Measurements from ENCODE around the gene ZNF770.

DNA sequence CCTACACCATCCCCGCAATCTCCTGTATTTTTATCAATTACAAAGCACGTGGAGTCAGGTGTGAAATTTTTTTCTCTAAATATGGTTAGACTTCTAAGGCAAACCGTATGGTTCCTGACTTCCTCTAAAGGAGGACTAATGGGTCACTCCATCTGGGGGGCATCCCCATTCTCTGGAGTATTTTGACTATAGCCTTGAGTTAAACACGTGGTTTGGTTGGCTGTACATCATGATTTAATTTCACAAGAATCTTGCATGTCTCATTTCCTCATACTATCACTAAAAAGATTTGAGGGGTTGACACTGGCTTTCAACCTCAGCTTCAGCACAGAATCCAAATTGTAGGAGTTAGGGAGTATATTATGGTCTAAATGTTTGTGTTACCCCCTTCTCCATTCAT, 25.3 kb upstream of the ZNF770 start:
- TF ChIP-seq, protein P1, sequence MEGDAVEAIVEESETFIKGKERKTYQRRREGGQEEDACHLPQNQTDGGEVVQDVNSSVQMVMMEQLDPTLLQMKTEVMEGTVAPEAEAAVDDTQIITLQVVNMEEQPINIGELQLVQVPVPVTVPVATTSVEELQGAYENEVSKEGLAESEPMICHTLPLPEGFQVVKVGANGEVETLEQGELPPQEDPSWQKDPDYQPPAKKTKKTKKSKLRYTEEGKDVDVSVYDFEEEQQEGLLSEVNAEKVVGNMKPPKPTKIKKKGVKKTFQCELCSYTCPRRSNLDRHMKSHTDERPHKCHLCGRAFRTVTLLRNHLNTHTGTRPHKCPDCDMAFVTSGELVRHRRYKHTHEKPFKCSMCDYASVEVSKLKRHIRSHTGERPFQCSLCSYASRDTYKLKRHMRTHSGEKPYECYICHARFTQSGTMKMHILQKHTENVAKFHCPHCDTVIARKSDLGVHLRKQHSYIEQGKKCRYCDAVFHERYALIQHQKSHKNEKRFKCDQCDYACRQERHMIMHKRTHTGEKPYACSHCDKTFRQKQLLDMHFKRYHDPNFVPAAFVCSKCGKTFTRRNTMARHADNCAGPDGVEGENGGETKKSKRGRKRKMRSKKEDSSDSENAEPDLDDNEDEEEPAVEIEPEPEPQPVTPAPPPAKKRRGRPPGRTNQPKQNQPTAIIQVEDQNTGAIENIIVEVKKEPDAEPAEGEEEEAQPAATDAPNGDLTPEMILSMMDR (conservative IDR thresholded peaks at IDR 0.05; ENCODE audit: low read depth, low read length) = no peak
- no peak for TF ChIP-seq EZH2 (IDR thresholded peaks at IDR 0.05; ENCODE audit: low read length, unreplicated experiment)
- TF ChIP-seq EZH2phosphoT487 (IDR thresholded peaks at IDR 0.05; ENCODE audit: borderline replicate concordance, low read length) = no peak

All from PC-3 (cell line).